HG02884 (cell line): Measurements from ENCODE around the gene CLIC5.

Source experiments
- ATAC-seq: cut with Tn5 transposase; IDR thresholded peaks from one replicate; pipeline ENCODE4 v1.9.1; 2021; ENCODE audit warnings: mild to moderate bottlenecking, moderate library complexity; ENCODE audit not compliant: unreplicated experiment

The CLIC5 gene

DNA sequence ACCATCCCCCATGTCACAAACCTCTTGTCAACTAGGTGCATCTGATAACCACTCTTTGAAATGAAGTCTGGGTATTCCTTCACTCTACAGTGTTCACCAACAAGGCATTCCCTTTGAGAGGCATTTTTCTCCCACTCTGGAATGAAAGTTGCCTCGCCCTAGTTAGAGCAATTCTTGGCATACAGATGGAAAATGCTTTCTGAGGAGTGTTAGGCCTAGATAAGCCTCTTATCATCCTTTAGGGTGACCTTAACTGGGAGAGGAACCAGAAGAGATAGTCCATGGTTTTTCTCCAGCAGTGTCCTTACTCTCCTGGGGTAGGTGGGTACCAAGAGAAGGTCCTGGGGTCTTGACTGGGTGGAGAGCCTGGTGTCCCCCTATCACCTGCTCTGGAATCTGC, 14.8 kb downstream of the CLIC5 start:
- ATAC-seq = no peak

- no peak for ATAC-seq
Measured at GRCh38 chr6:45998524-45998923, 17.1 kb downstream of the CLIC5 start.

DNA sequence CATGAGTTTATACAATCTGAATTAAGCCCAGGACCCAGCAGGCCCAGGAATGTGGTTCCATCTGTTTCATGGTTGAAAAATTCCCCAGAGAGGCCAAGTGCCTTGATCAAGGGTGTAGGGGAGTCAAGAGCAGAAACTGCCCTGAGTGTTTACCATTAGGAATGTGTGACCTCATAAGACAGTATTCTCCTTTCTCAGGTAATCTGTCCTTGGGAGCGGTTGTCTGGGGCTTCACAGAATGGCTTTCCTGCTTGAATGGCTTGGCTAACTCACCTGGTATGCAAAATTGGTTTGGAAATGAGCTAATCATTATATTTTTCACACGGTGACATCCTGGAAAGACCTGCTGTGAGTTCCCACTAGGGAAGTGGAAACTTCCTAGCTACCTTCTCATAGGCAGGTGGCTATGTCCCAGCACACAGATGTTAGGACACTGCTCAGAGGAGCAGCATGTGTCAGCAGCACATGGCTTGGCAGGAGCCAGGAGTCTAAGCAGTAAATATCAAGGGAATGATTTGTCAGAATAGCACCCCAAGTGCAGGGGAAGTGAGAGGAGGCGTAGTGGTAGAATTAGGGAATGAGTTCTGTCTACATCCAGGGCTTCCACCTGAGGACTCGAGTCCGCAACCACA, 17.7 kb downstream of the CLIC5 start:
- no peak for ATAC-seq

- no peak for ATAC-seq
Measured at GRCh38 chr6:45991189-45991588, 24.5 kb downstream of the CLIC5 start.

DNA sequence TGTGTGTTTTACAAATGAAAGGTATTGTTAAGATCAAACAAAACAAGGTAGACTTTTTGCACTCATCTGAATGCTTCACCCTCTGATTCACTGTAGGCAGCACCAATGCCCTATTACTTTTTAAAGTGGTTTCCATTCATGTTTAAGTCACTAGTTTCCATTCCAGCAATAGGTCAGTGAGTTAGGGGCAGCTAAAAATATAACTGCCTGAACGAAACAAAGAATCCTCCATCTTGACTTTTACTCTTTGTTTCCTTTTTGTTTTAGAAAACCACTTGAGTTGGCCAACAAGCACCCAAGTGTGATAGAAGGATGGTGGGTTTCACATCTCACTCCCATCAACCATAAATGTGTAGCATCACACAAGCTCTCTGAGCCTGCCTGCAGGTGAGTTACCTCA, 25.5 kb downstream of the CLIC5 start:
- ATAC-seq = no peak

DNA sequence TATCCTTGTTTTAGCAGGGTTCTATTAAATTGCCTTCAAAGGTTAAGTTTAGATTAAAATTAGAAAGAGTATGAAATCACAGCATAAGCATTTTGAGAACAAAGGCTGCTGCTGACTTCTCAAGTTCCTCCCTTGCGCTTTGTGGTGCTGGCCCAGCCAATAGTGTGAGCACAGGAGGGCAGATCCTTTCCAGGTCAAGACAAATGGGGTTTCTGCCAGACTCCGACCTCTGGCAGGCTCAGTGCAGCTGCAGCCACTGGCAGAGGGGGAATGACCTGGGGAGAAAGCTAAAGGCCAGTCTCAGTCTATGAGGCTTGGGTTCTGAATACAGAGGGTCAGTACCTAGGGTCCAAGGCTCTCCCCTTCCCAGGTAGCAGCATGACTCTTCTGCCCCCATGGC, 27.0 kb downstream of the CLIC5 start:
- no peak for ATAC-seq

GRCh38 chr6:45987856-45988255, 27.8 kb downstream of the CLIC5 start:
- no peak for ATAC-seq

GRCh38 chr6:45986746-45987274, 28.9 kb downstream of the CLIC5 start:
- no peak for ATAC-seq

- ATAC-seq = no peak
Measured at GRCh38 chr6:45984788-45985425, 30.8 kb downstream of the CLIC5 start.

GRCh38 chr6:45984347-45984746, 31.3 kb downstream of the CLIC5 start:
- ATAC-seq = no peak

GRCh38 chr6:45983062-45983461, 32.6 kb downstream of the CLIC5 start:
- no peak for ATAC-seq

- ATAC-seq = no peak
Measured at GRCh38 chr6:45982280-45983036, 33.2 kb downstream of the CLIC5 start.

DNA sequence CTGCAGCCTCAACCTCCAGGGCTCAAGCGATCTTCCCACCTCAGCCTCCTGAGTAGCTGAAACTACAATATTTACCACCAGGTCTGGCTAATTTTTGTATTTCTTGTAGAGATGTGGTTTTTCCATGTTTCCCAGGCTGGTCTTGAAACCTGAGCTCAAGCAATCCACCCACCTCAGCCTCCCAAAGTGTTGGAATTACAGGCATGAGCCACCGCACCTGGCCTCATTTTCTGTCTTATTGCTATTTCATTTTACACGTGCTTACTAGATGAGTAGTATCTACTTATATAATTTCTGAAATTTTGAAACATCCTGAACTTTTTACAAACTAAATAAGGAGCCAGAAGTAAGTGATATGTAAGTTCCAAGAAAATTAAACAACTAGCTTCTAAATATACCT, 34.6 kb downstream of the CLIC5 start:
- ATAC-seq = no peak

GRCh38 chr6:45979311-45979710, 36.3 kb downstream of the CLIC5 start:
- no peak for ATAC-seq

GRCh38 chr6:45974596-45974995, 41.1 kb downstream of the CLIC5 start:
- no peak for ATAC-seq

- no peak for ATAC-seq
Measured at GRCh38 chr6:45972795-45973503, 42.7 kb downstream of the CLIC5 start.

GRCh38 chr6:45971287-45971686, 44.4 kb downstream of the CLIC5 start:
- ATAC-seq = no peak

- no peak for ATAC-seq
Measured at GRCh38 chr6:45970326-45970725, 45.3 kb downstream of the CLIC5 start.

DNA sequence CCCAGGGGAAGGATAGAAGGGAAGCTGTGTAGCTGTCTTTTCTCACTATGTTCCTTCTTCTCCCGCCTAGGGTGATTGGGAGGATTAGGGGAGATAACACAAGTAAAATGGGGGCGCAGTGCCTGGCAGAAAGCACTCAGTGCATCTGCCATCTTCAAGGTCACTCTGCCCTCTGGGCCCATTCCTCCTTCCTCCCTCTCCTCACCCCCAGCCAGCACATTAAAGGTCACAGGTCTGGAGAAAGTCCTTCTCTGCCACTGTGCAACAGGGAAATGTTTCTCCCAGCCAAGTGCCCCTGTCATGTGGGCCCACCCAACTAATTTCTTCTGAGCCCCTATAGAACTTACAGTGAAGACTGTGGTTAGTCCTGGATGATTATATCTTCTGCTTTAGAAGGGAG, 45.8 kb downstream of the CLIC5 start:
- ATAC-seq = no peak

- ATAC-seq = no peak
Measured at GRCh38 chr6:45969026-45969425, 46.6 kb downstream of the CLIC5 start.

DNA sequence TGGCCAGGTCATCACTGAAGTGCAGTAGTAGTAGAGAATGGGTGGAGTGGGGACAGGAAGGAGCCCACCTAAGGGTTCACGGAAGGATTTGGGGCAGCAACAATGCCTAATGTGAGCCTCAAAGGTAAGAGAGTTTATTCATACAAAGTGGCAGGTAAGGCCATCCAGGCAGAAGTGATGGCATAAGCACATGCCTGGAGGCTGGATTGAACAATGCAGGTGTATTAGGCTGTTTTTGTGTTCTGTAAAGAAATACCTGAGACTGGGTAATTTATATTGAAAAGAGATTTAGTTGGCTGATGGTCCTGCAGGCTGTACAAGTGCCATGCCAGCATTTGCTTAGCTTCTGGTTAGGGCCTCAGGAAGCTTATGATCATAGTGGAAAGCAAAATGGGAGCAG, 48.3 kb downstream of the CLIC5 start:
- no peak for ATAC-seq
